Smooth muscle cell (in vitro differentiated cells): ENCODE measurements around the gene IL4I1. TPM values are rescaled to one million over a fixed set of nuclear protein-coding genes. Genes with fewer than 3 reads are reported as not detected.

Source experiments
- DNase-seq: peaks from one replicate; lab custom pipeline; 2025; ENCODE audit not compliant: unreplicated experiment; lab: John Stamatoyannopoulos, UW
- H2AFZ ChIP-seq: fragments of 200-600 bp; sonication (generic); 2 replicates; pipeline ENCODE4 v1.6.0; 2016; ENCODE audit warnings: antibody characterized with exemption, low read depth, mild to moderate bottlenecking
- H3F3A ChIP-seq: fragments of 200-600 bp; sonication (generic); 2 replicates; pipeline ENCODE4 v1.6.0; 2017; ENCODE audit warnings: antibody characterized with exemption, low read depth
- H3K27ac ChIP-seq: fragments of 200-600 bp; sonication (generic); 2 replicates; pipeline ENCODE4 v1.5.1; 2016; ENCODE audit warnings: low read depth, mild to moderate bottlenecking
- H3K27me3 ChIP-seq: fragments of 200-600 bp; sonication (generic); 2 replicates; pipeline ENCODE4 v1.6.1; 2016; ENCODE audit warnings: low read depth, mild to moderate bottlenecking
- H3K36me3 ChIP-seq: fragments of 200-600 bp; sonication (generic); 2 replicates; pipeline ENCODE4 v1.5.1; 2016; ENCODE audit warnings: low read depth
- H3K4me1 ChIP-seq: fragments of 200-600 bp; sonication (generic); 2 replicates; pipeline ENCODE4 v1.5.1; 2016; ENCODE audit warnings: low read depth
- H3K4me2 ChIP-seq: fragments of 200-600 bp; sonication (generic); 2 replicates; pipeline ENCODE4 v1.6.0; 2016; ENCODE audit warnings: mild to moderate bottlenecking
- H3K4me3 ChIP-seq: fragments of 200-600 bp; sonication (generic); 2 replicates; pipeline ENCODE4 v1.5.1; 2016; ENCODE audit warnings: mild to moderate bottlenecking
- H3K79me2 ChIP-seq: fragments of 200-600 bp; sonication (generic); 2 replicates; pipeline ENCODE4 v1.6.0; 2016; ENCODE audit warnings: low read depth, mild to moderate bottlenecking
- H3K9ac ChIP-seq: fragments of 200-600 bp; sonication (generic); 2 replicates; pipeline ENCODE4 v1.6.0; 2016; ENCODE audit warnings: low read depth
- H3K9me3 ChIP-seq: fragments of 200-600 bp; sonication (generic); replicated peaks from 2 replicates; pipeline ENCODE4 v1.5.1; 2016; ENCODE audit warnings: low read depth
- H4K20me1 ChIP-seq: fragments of 200-600 bp; sonication (generic); 2 replicates; pipeline ENCODE4 v1.6.0; 2016; ENCODE audit warnings: low read depth
- WGBS: methylation state at CpG from one replicate; pipeline ENCODE4 v1.1.7; 2016; ENCODE audit warnings: low lambda C conversion rate; 5-methylcytosine and 5-hydroxymethylcytosine counted together
- polyA plus RNA-seq: library from polyadenylated mRNA; unstranded; fragments of >200 nt; fragmentation: Nextera tagmentation; extraction: Ambion mirVana; gene quantifications from 2 replicates; pipeline ENCODE4 v1.2.1, GENCODE V29; 2016
- total RNA-seq: library from RNA; depleted of rRNA; stranded (reverse); fragments of >200 nt; gene quantifications from 2 replicates; pipeline ENCODE4 v1.2.3, GENCODE V29; 2014
- TF ChIP-seq, protein P1 (sequence below): fragments of 200-600 bp; sonication (generic); IDR thresholded peaks from 2 replicates; pipeline ENCODE4 v1.5.1; 2017; ENCODE audit warnings: borderline replicate concordance, mild to moderate bottlenecking, antibody characterized with exemption; ENCODE audit not compliant: insufficient read depth, poor library complexity, severe bottlenecking

Gene IL4I1
- total and polyA plus RNA-seq, 2 experiments from 2014 or later = 1.3 TPM; not detected in 1

DNA sequence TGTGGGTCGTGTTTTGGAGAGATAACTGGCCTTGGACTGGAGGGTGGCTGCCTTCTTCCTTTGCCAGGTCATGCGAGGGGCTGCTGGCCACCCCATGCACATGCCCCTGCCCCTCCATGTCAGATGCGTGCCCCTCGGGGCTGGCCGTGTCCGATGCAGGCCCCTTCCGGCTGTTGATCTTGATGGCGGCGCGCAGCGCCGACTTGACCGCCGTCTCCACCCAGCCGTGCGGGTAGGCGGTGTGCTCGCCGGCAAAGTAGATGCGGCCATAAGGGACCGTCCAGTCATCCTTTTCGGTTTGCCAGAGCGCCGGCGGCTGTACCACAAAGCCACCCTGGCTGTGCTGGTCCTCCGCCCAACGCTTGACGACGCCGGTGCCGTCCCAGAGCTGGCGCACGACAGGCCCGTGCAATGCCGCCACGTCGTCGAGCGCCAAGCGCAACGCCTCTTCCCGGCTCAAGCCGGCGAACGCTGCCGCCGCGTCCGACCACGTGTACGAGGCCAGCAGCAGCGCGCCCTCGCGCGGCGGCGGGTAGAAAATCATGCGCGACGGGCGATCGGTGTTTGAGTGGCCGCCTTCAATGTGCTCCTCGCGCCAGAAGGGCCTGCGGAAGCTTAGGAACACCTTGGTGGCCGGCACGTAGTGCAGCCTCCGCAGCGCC lies 6.9 kb downstream of the IL4I1 start:
- H4K20me1 ChIP-seq = no peaks in the 10 kb centered on the region
- H3K27me3 ChIP-seq = no peaks in the 10 kb centered on the region
- no peaks in the 10 kb centered on the region for H3K36me3 ChIP-seq
- no peaks in the 10 kb centered on the region for H3K9me3 ChIP-seq
- peak; percentile 21 for DNase-seq
- no peaks in the 10 kb centered on the region for H3K4me1 ChIP-seq
- no peaks in the 10 kb centered on the region for H3K79me2 ChIP-seq
- no peak overlapping the region for H3K27ac ChIP-seq
- no peak overlapping the region for H3K9ac ChIP-seq
- 44% methylated on average over 68 of the region's 71 CpGs for WGBS
- H3F3A ChIP-seq = no peaks in the 10 kb centered on the region
- peak overlapping the region; percentile 77 for H3K4me2 ChIP-seq
- TF ChIP-seq, protein P1, sequence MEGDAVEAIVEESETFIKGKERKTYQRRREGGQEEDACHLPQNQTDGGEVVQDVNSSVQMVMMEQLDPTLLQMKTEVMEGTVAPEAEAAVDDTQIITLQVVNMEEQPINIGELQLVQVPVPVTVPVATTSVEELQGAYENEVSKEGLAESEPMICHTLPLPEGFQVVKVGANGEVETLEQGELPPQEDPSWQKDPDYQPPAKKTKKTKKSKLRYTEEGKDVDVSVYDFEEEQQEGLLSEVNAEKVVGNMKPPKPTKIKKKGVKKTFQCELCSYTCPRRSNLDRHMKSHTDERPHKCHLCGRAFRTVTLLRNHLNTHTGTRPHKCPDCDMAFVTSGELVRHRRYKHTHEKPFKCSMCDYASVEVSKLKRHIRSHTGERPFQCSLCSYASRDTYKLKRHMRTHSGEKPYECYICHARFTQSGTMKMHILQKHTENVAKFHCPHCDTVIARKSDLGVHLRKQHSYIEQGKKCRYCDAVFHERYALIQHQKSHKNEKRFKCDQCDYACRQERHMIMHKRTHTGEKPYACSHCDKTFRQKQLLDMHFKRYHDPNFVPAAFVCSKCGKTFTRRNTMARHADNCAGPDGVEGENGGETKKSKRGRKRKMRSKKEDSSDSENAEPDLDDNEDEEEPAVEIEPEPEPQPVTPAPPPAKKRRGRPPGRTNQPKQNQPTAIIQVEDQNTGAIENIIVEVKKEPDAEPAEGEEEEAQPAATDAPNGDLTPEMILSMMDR = peak; percentile 64
- peak overlapping the region; percentile 39 for H3K4me3 ChIP-seq
- H2AFZ ChIP-seq = no peak overlapping the region

DNA sequence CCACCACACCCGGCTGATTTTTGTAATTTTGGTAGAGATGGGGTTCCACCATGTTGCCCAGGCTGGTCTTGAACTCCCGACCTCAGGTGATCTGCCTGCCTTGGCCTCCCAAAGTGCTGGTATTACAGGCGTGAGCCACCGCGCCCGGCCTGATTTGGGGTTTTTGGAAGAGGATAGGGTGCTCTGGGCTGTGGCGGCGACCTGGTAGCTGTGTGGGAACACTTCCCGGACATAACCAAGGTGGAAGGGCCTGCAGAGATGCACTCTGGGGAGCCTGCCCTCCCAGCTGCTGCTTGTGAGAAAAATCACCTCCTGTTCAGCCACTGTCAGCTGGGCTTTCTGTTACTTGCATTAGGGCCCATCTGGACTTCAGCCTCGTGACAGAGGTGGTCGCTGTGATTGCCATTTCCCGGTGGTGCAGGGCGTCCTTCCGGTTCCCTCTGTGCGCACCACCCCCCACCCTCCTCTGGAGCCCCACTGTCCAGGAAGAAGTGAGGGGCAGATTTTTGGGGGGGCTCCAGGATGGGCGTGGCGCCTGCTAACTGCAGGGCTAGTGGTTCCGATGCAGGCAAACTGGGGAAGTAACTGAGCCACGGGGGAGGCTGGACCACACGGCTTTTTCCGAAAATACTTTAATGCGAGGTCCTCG lies 7.5 kb downstream of the IL4I1 start:
- H3K36me3 ChIP-seq = no peaks in the 10 kb centered on the region
- H3K27ac ChIP-seq = no peak overlapping the region
- TF ChIP-seq, protein P1 = no peak
- no peaks in the 10 kb centered on the region for H3K79me2 ChIP-seq
- no peaks in the 10 kb centered on the region for H3K4me1 ChIP-seq
- no peak overlapping the region for H3K9ac ChIP-seq
- no peaks in the 10 kb centered on the region for H4K20me1 ChIP-seq
- no peak overlapping the region for H3K4me2 ChIP-seq
- no peak overlapping the region for H2AFZ ChIP-seq
- no peak overlapping the region for H3K4me3 ChIP-seq
- DNase-seq = no peak
- H3F3A ChIP-seq = no peaks in the 10 kb centered on the region
- H3K9me3 ChIP-seq = no peaks in the 10 kb centered on the region
- H3K27me3 ChIP-seq = no peaks in the 10 kb centered on the region
- 97% methylated on average over 23 of the region's 23 CpGs for WGBS

DNA sequence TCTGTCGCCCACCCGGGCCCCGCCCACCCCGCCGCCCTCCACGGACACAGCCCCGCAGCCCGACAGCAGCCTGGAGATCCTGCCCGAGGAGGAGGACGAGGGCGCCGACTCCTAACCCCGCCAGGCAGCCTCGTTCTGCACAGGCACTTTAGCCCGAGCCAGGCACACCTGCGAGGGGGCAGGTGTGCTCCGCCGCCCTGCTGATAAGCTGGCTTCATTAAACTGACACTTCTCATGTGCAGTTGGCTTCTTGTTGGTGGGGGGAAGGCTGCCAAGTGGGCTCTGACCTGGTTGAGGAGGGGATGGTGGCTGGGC lies 8.2 kb downstream of the IL4I1 start:
- Histone ChIP-seq H3K9ac (no peak overlapping the region), H3F3A (no peaks in the 10 kb centered on the region), H4K20me1 (no peaks in the 10 kb centered on the region), H3K4me2 (no peak overlapping the region), H3K4me1 (no peaks in the 10 kb centered on the region), H3K4me3 (no peak overlapping the region), H3K27me3 (no peaks in the 10 kb centered on the region), H3K36me3 (no peaks in the 10 kb centered on the region), H3K27ac (no peak overlapping the region), H3K9me3 (no peaks in the 10 kb centered on the region), H3K79me2 (no peaks in the 10 kb centered on the region), H2AFZ (no peak overlapping the region)
- TF ChIP-seq, protein P1 = no peak
- 99% methylated on average over 10 of the region's 18 CpGs for WGBS
- no peak for DNase-seq
